ENCODE measurements around the gene APOH.

GRCh38 chr17:66210208-66210574 lies 19.0 kb downstream of the APOH start:
- TF ChIP-seq, protein P1, sequence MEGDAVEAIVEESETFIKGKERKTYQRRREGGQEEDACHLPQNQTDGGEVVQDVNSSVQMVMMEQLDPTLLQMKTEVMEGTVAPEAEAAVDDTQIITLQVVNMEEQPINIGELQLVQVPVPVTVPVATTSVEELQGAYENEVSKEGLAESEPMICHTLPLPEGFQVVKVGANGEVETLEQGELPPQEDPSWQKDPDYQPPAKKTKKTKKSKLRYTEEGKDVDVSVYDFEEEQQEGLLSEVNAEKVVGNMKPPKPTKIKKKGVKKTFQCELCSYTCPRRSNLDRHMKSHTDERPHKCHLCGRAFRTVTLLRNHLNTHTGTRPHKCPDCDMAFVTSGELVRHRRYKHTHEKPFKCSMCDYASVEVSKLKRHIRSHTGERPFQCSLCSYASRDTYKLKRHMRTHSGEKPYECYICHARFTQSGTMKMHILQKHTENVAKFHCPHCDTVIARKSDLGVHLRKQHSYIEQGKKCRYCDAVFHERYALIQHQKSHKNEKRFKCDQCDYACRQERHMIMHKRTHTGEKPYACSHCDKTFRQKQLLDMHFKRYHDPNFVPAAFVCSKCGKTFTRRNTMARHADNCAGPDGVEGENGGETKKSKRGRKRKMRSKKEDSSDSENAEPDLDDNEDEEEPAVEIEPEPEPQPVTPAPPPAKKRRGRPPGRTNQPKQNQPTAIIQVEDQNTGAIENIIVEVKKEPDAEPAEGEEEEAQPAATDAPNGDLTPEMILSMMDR (optimal IDR thresholded peaks at IDR 0.05 in 1 of 3, IDR thresholded peaks at IDR 0.05 in 1 of 3, conservative IDR thresholded peaks at IDR 0.05 in 1 of 3; ENCODE audit: extremely low read depth in 1 of 3, insufficient read depth in 2 of 3, low read length in 3 of 3), result no peak
- TF ChIP-seq EZH2 (IDR thresholded peaks at IDR 0.05; ENCODE audit: low read length), result no peak

Data from keratinocyte (primary cell).